ENCODE results near the gene BLOC1S3. TPM values are rescaled to one million over a fixed set of nuclear protein-coding genes. Genes with fewer than 3 reads are reported as not detected.

BLOC1S3 gene
- total RNA-seq, 6 experiments from 2014 or later = 10.5 to 14.2 (median 12.2) TPM

- H3K4me3 Mint-ChIP-seq = no peak overlapping the region
- no peak for DNase-seq
- no peak for TF ChIP-seq CTCF (IDR thresholded peaks at IDR 0.05)
- peaks cover 7% of the 10 kb centered on the region for H3K27me3 Mint-ChIP-seq (ENCODE audit: insufficient read depth)
- H3K9me3 Mint-ChIP-seq = no peaks in the 10 kb centered on the region
- H3K36me3 Mint-ChIP-seq (ENCODE audit: low read depth) = no peaks in the 10 kb centered on the region
- no peaks in the 10 kb centered on the region for H3K4me1 Mint-ChIP-seq (ENCODE audit: low read depth)
- H3K27ac Mint-ChIP-seq = no peak overlapping the region
These were observed 15.9 kb upstream of the BLOC1S3 start for GRCh38 chr19:45162608-45163143.

- no peak for DNase-seq
- H3K4me3 Mint-ChIP-seq = no peak overlapping the region
- H3K27ac Mint-ChIP-seq = no peak overlapping the region
- H3K36me3 Mint-ChIP-seq (ENCODE audit: low read depth) = no peaks in the 10 kb centered on the region
- H3K9me3 Mint-ChIP-seq = no peaks in the 10 kb centered on the region
- TF ChIP-seq CTCF (IDR thresholded peaks at IDR 0.05) = no peak
- H3K27me3 Mint-ChIP-seq (ENCODE audit: insufficient read depth) = peaks cover 6% of the 10 kb centered on the region
- H3K4me1 Mint-ChIP-seq (ENCODE audit: low read depth) = no peaks in the 10 kb centered on the region
These were observed 15.4 kb upstream of the BLOC1S3 start for GRCh38 chr19:45163156-45163555.

GRCh38 chr19:45163751-45164460 lies 14.7 kb upstream of the BLOC1S3 start:
- no peaks in the 10 kb centered on the region for H3K36me3 Mint-ChIP-seq (ENCODE audit: low read depth)
- H3K4me3 Mint-ChIP-seq = no peak overlapping the region
- H3K9me3 Mint-ChIP-seq = no peaks in the 10 kb centered on the region
- no peak for DNase-seq
- H3K27ac Mint-ChIP-seq = no peak overlapping the region
- H3K27me3 Mint-ChIP-seq (ENCODE audit: insufficient read depth) = peaks cover 5% of the 10 kb centered on the region; the same call in 1 of the 2 replicates
- H3K4me1 Mint-ChIP-seq (ENCODE audit: low read depth) = no peaks in the 10 kb centered on the region
- TF ChIP-seq CTCF (IDR thresholded peaks at IDR 0.05) = no peak

GRCh38 chr19:45164577-45165335 lies 13.8 kb upstream of the BLOC1S3 start:
- Mint-ChIP-seq H3K27me3 (ENCODE audit: insufficient read depth) (peaks cover 7% of the 10 kb centered on the region), H3K4me3 (no peak overlapping the region), H3K9me3 (no peaks in the 10 kb centered on the region), H3K4me1 (ENCODE audit: low read depth) (no peaks in the 10 kb centered on the region), H3K27ac (no peak overlapping the region), H3K36me3 (ENCODE audit: low read depth) (no peaks in the 10 kb centered on the region)
- peak; percentile 68 for DNase-seq
- peak; percentile 27; the same call in 1 of the 2 replicates for TF ChIP-seq CTCF (IDR thresholded peaks at IDR 0.05)

- Mint-ChIP-seq H3K9me3 (no peaks in the 10 kb centered on the region), H3K4me1 (ENCODE audit: low read depth) (peaks cover 8% of the 10 kb centered on the region), H3K27ac (no peak overlapping the region), H3K4me3 (no peak overlapping the region), H3K27me3 (ENCODE audit: insufficient read depth) (peaks cover 9% of the 10 kb centered on the region), H3K36me3 (ENCODE audit: low read depth) (no peaks in the 10 kb centered on the region)
- DNase-seq = no peak
- TF ChIP-seq CTCF (IDR thresholded peaks at IDR 0.05) = no peak
These were observed 11.8 kb upstream of the BLOC1S3 start for GRCh38 chr19:45166723-45167252.
